ENCODE data around the gene SMYD3.

Gene SMYD3

DNA sequence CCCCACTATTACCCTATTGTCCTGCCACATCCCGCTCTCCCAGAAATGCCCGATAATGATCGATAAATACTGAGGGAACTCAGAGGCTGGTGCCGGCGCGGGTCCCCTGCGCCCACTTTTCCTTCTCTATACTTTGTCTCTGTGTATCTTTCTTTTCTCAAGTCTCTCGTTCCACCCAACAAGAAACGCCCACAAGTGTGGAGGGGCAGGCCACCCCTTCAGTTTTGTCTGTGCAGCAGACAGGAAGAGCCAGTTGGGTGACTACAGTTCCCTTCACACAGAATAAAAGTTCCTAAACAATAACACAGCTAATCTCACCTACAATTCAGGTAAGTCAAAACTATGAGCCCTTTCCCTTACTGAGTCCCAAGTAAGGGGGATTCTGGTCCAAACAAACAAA is 423.7 kb downstream of the SMYD3 start:
- H3K4me2 ChIP-seq (ENCODE audit: insufficient read depth, low read length): no peak overlapping the region
- no peak overlapping the region for H3K27ac ChIP-seq (ENCODE audit: low read length)
- TF ChIP-seq, protein P1, sequence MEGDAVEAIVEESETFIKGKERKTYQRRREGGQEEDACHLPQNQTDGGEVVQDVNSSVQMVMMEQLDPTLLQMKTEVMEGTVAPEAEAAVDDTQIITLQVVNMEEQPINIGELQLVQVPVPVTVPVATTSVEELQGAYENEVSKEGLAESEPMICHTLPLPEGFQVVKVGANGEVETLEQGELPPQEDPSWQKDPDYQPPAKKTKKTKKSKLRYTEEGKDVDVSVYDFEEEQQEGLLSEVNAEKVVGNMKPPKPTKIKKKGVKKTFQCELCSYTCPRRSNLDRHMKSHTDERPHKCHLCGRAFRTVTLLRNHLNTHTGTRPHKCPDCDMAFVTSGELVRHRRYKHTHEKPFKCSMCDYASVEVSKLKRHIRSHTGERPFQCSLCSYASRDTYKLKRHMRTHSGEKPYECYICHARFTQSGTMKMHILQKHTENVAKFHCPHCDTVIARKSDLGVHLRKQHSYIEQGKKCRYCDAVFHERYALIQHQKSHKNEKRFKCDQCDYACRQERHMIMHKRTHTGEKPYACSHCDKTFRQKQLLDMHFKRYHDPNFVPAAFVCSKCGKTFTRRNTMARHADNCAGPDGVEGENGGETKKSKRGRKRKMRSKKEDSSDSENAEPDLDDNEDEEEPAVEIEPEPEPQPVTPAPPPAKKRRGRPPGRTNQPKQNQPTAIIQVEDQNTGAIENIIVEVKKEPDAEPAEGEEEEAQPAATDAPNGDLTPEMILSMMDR (IDR thresholded peaks at IDR 0.05; ENCODE audit: borderline replicate concordance, extremely low read depth, low read length, poor library complexity, severe bottlenecking): no peak
- TF ChIP-seq EZH2 (IDR thresholded peaks at IDR 0.05; ENCODE audit: borderline replicate concordance, low read depth, low read length, severe bottlenecking): no peak
- no peaks in the 10 kb centered on the region for H3K27me3 ChIP-seq (ENCODE audit: insufficient read depth, low read length, poor library complexity)
- H2AFZ ChIP-seq (ENCODE audit: low read depth, low read length): no peak overlapping the region
- no peaks in the 10 kb centered on the region for H3K4me1 ChIP-seq (ENCODE audit: insufficient read depth, low read length)
- no peak for ATAC-seq (ENCODE audit: insufficient read depth, low read depth)
- H3K9me3 ChIP-seq (ENCODE audit: insufficient read depth, low read length, severe bottlenecking): peaks cover 3% of the 10 kb centered on the region
- no peaks in the 10 kb centered on the region for H3K79me2 ChIP-seq (ENCODE audit: insufficient read depth, low read length)
- no peak overlapping the region for H3K9ac ChIP-seq (ENCODE audit: low read depth, low read length)
- no peak for DNase-seq
- H3K4me3 ChIP-seq (ENCODE audit: low read depth in 1 of 2, low read length in 2 of 2): no peak overlapping the region
- H4K20me1 ChIP-seq (ENCODE audit: insufficient read depth, low read length): no peaks in the 10 kb centered on the region
- H3K36me3 ChIP-seq (ENCODE audit: insufficient read depth, low read length): no peaks in the 10 kb centered on the region

DNA sequence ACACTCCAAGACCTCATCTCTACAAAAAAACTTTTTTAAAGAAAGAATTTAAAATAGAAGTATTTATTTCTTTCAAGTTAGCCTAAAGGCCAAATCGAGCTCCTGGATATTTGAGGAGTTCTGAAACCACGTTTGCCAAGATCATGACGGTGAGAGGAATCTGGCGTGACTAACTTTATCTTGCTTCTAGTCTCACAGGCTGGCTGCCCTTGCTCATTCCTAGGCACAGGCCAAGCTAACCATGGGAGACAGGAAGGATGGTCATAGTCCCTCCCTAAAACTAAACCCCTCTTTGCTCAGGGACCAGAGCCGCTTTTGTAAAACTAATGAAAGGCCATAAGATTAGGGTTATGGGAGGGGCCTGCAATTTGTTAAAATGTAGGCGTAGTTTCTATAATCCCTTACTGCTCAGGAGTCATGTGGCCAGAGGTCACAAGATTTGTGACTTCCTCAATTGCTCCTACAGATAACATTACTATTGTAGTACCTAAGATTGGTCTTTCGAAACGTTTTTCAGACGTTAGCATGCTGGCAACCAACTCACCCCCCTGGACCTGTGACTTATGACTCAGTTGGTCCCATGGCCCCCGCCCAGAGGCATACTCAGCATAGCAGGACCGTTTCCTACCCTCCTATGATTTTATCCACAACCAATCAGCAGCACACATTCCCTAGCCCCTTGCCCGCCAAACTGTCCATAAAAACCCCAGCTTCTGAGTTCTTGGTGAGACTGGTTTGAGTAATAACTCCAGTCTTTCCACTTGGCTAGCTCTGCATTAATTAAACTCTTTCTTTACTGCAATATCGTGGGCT is 425.0 kb downstream of the SMYD3 start:
- H3K36me3 ChIP-seq (ENCODE audit: insufficient read depth, low read length): no peaks in the 10 kb centered on the region
- no peaks in the 10 kb centered on the region for H3K4me1 ChIP-seq (ENCODE audit: insufficient read depth, low read length)
- H3K4me2 ChIP-seq (ENCODE audit: insufficient read depth, low read length): no peak overlapping the region
- H3K9me3 ChIP-seq (ENCODE audit: insufficient read depth, low read length, severe bottlenecking): peaks cover 3% of the 10 kb centered on the region
- no peaks in the 10 kb centered on the region for H3K79me2 ChIP-seq (ENCODE audit: insufficient read depth, low read length)
- no peak overlapping the region for H3K27ac ChIP-seq (ENCODE audit: low read length)
- H4K20me1 ChIP-seq (ENCODE audit: insufficient read depth, low read length): no peaks in the 10 kb centered on the region
- TF ChIP-seq EZH2 (IDR thresholded peaks at IDR 0.05; ENCODE audit: borderline replicate concordance, low read depth, low read length, severe bottlenecking): no peak
- TF ChIP-seq, protein P1 (IDR thresholded peaks at IDR 0.05; ENCODE audit: borderline replicate concordance, extremely low read depth, low read length, poor library complexity, severe bottlenecking): no peak
- DNase-seq: no peak
- no peak for ATAC-seq (ENCODE audit: insufficient read depth, low read depth)
- H3K4me3 ChIP-seq (ENCODE audit: low read depth in 1 of 2, low read length in 2 of 2): no peak overlapping the region
- H3K27me3 ChIP-seq (ENCODE audit: insufficient read depth, low read length, poor library complexity): no peaks in the 10 kb centered on the region
- no peak overlapping the region for H3K9ac ChIP-seq (ENCODE audit: low read depth, low read length)
- H2AFZ ChIP-seq (ENCODE audit: low read depth, low read length): no peak overlapping the region

DNA sequence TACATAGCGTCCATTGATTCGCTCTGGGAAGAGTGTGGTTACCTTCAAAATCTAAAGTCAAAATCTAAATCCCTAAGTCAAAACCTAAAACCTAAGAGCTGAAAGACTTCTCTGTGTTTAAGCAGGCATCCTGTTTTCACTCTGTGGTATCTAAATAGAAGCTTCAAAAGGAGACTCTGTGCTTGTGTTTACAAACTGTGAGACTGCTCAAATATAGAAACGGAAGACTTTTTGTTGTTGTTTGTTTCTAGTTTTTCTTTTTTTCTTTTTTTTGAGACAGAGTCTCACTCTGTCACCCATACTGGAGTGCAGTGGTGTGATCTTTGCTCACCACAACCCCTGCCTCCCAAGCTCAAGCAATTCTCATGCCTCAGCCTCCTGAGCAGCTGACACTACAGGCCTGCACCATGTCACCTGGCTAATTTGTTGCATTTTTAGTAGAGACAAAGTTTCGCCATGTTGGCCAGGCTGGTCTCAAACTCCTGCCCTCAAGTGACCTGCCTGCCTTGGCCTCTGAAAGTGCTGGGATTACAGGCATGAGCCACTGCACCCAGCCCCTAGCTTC is 425.9 kb downstream of the SMYD3 start:
- Histone ChIP-seq H4K20me1 (ENCODE audit: insufficient read depth, low read length) (no peaks in the 10 kb centered on the region), H3K36me3 (ENCODE audit: insufficient read depth, low read length) (no peaks in the 10 kb centered on the region), H3K4me3 (ENCODE audit: low read depth in 1 of 2, low read length in 2 of 2) (no peak overlapping the region), H3K4me1 (ENCODE audit: insufficient read depth, low read length) (no peaks in the 10 kb centered on the region), H3K27ac (ENCODE audit: low read length) (no peak overlapping the region), H2AFZ (ENCODE audit: low read depth, low read length) (no peak overlapping the region), H3K9ac (ENCODE audit: low read depth, low read length) (no peak overlapping the region), H3K4me2 (ENCODE audit: insufficient read depth, low read length) (no peak overlapping the region), H3K9me3 (ENCODE audit: insufficient read depth, low read length, severe bottlenecking) (peaks cover 3% of the 10 kb centered on the region), H3K27me3 (ENCODE audit: insufficient read depth, low read length, poor library complexity) (no peaks in the 10 kb centered on the region), H3K79me2 (ENCODE audit: insufficient read depth, low read length) (no peaks in the 10 kb centered on the region)
- TF ChIP-seq EZH2 (IDR thresholded peaks at IDR 0.05; ENCODE audit: borderline replicate concordance, low read depth, low read length, severe bottlenecking): no peak
- TF ChIP-seq, protein P1 (IDR thresholded peaks at IDR 0.05; ENCODE audit: borderline replicate concordance, extremely low read depth, low read length, poor library complexity, severe bottlenecking): no peak
- ATAC-seq (ENCODE audit: insufficient read depth, low read depth): no peak
- DNase-seq: no peak

Measured in DND-41 (cell line).